GM19467 (cell line): ENCODE data around the gene ZNF316.
A peak's percentile ranks its signal among the peaks of the same experiment; 100 is the strongest.
"Not testable (repeated sequence)": the region's sequence is repeated elsewhere in the genome, so short reads cannot be mapped to it uniquely, and the experiment has no call there.

Source experiments
- ATAC-seq: cut with Tn5 transposase; IDR thresholded peaks from one replicate; pipeline ENCODE4 v1.9.1; 2021; ENCODE audit warnings: mild to moderate bottlenecking, moderate library complexity; ENCODE audit not compliant: unreplicated experiment

The ZNF316 gene

GRCh38 chr7:6621195-6622133, 15.7 kb upstream of the ZNF316 start:
- ATAC-seq: no peak

GRCh38 chr7:6622134-6622710, 14.9 kb upstream of the ZNF316 start:
- ATAC-seq: no peak

GRCh38 chr7:6623589-6624245, 13.4 kb upstream of the ZNF316 start:
- no peak for ATAC-seq

GRCh38 chr7:6624246-6624611, 12.9 kb upstream of the ZNF316 start:
- ATAC-seq: no peak

GRCh38 chr7:6628045-6628444, 9.1 kb upstream of the ZNF316 start:
- no peak for ATAC-seq

- ATAC-seq: no peak
Measured at GRCh38 chr7:6630007-6630849, 6.9 kb upstream of the ZNF316 start.

GRCh38 chr7:6631605-6632004, 5.5 kb upstream of the ZNF316 start:
- no peak for ATAC-seq

GRCh38 chr7:6634021-6634420, 3.1 kb upstream of the ZNF316 start:
- ATAC-seq: no peak

- not testable (repeated sequence) for ATAC-seq
Measured at GRCh38 chr7:6634971-6635370, 2.1 kb upstream of the ZNF316 start.

GRCh38 chr7:6637544-6638229, 569 bp downstream of the ZNF316 start:
- peak; percentile 83 for ATAC-seq

GRCh38 chr7:6639032-6639431, 1.9 kb downstream of the ZNF316 start:
- ATAC-seq: no peak

GRCh38 chr7:6639627-6640026, 2.5 kb downstream of the ZNF316 start:
- ATAC-seq: no peak

GRCh38 chr7:6640246-6640721, 3.2 kb downstream of the ZNF316 start:
- no peak for ATAC-seq

GRCh38 chr7:6641305-6642035, 4.4 kb downstream of the ZNF316 start:
- ATAC-seq: no peak

- ATAC-seq: no peak
Measured at GRCh38 chr7:6642239-6642839, 5.2 kb downstream of the ZNF316 start.

- no peak for ATAC-seq
Measured at GRCh38 chr7:6642861-6643640, 5.9 kb downstream of the ZNF316 start.

- no peak for ATAC-seq
Measured at GRCh38 chr7:6643915-6644625, 7.0 kb downstream of the ZNF316 start.

GRCh38 chr7:6644728-6645127, 7.6 kb downstream of the ZNF316 start:
- no peak for ATAC-seq
